Spleen (tissue), 7 donors: Measurements from ENCODE around the gene PRIM2.
"Not testable (repeated sequence)": the region's sequence is repeated elsewhere in the genome, so short reads cannot be mapped to it uniquely, and the experiment has no call there.

Source experiments
- POLR2A ChIP-seq, 3 donors: fragments of 450-650 bp; IDR thresholded peaks; one replicate each; pipeline ENCODE4 v1.5.1; 2017; ENCODE audit warnings: antibody characterized with exemption in 3 of 3, mild to moderate bottlenecking in 1 of 3
- TF ChIP-seq, protein P1 (sequence below), 11 experiments: fragments of 200-600 bp in 7 of 11; fragments of 450-650 bp in 4 of 11; sonication (generic) in 4 of 11; IDR thresholded peaks in 8 of 11; conservative IDR thresholded peaks in 3 of 11; 1 replicate in 7 of 11; 2 replicates in 4 of 11; pipeline versions ENCODE4 v1.4.0 to v1.8.0; 2016 to 2021; ENCODE audit warnings: antibody characterized with exemption in 11 of 11, inconsistent platforms in 4 of 11, mild to moderate bottlenecking in 1 of 11
- donor health status: DM: no; HTN: no; CAD: no; lungs with moderate emphysema.
- donor health status: DM: no; HTN: no; CAD: no.
- donor health status: DM: no; HTN: no; CAD: no.

DNA sequence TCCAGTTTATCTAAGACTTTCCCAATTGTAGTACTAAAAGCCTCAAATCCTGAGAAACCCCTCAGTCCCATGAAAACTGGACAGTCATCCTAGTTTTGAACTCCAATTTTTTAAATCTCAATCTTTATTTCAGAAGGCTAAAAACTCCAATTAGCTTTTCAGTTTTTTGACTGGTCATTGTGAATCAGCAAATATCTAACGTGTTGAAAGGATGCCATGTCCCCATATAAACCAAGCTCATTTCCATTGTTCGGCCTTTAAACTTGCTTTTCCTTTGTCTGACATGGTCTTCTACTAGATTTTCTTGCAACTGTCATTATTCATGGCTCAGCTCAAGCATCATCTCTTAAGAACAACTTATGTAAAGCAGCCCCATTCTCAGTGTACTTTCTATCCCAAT is 342.4 kb downstream of the PRIM2 start:
- TF ChIP-seq, protein P1, sequence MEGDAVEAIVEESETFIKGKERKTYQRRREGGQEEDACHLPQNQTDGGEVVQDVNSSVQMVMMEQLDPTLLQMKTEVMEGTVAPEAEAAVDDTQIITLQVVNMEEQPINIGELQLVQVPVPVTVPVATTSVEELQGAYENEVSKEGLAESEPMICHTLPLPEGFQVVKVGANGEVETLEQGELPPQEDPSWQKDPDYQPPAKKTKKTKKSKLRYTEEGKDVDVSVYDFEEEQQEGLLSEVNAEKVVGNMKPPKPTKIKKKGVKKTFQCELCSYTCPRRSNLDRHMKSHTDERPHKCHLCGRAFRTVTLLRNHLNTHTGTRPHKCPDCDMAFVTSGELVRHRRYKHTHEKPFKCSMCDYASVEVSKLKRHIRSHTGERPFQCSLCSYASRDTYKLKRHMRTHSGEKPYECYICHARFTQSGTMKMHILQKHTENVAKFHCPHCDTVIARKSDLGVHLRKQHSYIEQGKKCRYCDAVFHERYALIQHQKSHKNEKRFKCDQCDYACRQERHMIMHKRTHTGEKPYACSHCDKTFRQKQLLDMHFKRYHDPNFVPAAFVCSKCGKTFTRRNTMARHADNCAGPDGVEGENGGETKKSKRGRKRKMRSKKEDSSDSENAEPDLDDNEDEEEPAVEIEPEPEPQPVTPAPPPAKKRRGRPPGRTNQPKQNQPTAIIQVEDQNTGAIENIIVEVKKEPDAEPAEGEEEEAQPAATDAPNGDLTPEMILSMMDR (IDR thresholded peaks at IDR 0.05 in 8 of 11, conservative IDR thresholded peaks at IDR 0.05 in 3 of 11) = not testable (repeated sequence)
- not testable (repeated sequence) for TF ChIP-seq POLR2A (IDR thresholded peaks at IDR 0.05)
